ENCODE results near the gene GPR160. TPM values are rescaled to one million over a fixed set of nuclear protein-coding genes. Genes with fewer than 3 reads are reported as not detected.

GPR160 gene
- total and polyA plus RNA-seq, 2 experiments from 2014 or later, result 52.2 to 87.9 TPM

GRCh38 chr3:170132335-170132734, 94.5 kb downstream of the GPR160 start:
- no peak overlapping the region for H3K27ac ChIP-seq
- TF ChIP-seq EZH2phosphoT487 (IDR thresholded peaks at IDR 0.05; ENCODE audit: low read depth, severe bottlenecking, unreplicated experiment), result no peak
- TF ChIP-seq EZH2 (IDR thresholded peaks at IDR 0.05; ENCODE audit: borderline replicate concordance), result no peak
- TF ChIP-seq CTCF (IDR thresholded peaks at IDR 0.05; ENCODE audit: poor library complexity), result no peak
- WGBS (ENCODE audit: low lambda C conversion rate, missing lambda C conversion rate), result 96% methylated on average over 2 of the region's 2 CpGs
- H3K9me3 ChIP-seq (ENCODE audit: low read depth), result no peaks in the 10 kb centered on the region
- DNase-seq (ENCODE audit: low spot score), result no peak
- no peak overlapping the region for H3K4me2 ChIP-seq
- H3K79me2 ChIP-seq, result peaks cover 3% of the 10 kb centered on the region
- no peaks in the 10 kb centered on the region for H3K9me2 ChIP-seq (replicated peaks; ENCODE audit: insufficient read depth)
- no peak overlapping the region for H3K4me3 ChIP-seq
- H4K20me1 ChIP-seq (ENCODE audit: insufficient read depth, poor library complexity, severe bottlenecking), result peaks cover 3% of the 10 kb centered on the region
- no peaks in the 10 kb centered on the region for H3K4me1 ChIP-seq (ENCODE audit: insufficient read depth)
- H2AFZ ChIP-seq, result no peak overlapping the region
- H3K27me3 ChIP-seq, result no peaks in the 10 kb centered on the region
- H3K36me3 ChIP-seq (replicated peaks; ENCODE audit: insufficient read depth, low read depth), result no peaks in the 10 kb centered on the region

Small RNA genes lying within 50 kb of the gene (small RNA-seq; reads per million reads assigned to genes)
- not detected for gene RNU4-38P

Other genes with a start within 250 kb of the GPR160 start
- gene LRRIQ4, start 225.1 kb upstream of the GPR160 start, total RNA-seq, result not detected in 2 replicates
- not detected in 2 replicates for gene LRRIQ4, start 225.1 kb upstream of the GPR160 start, polyA plus RNA-seq
- gene LRRC34, start 225.1 kb upstream of the GPR160 start, total RNA-seq, result 0.97 and 1.0 TPM in 2 replicates
- gene LRRC34, start 225.1 kb upstream of the GPR160 start, polyA plus RNA-seq, result 0.50 TPM in 1 of 2 replicates, not detected in the other
- 6.1 and 6.5 TPM in 2 replicates for gene LRRC31, start 168.1 kb upstream of the GPR160 start, total RNA-seq
- 1.1 and 1.4 TPM in 2 replicates for gene LRRC31, start 168.1 kb upstream of the GPR160 start, polyA plus RNA-seq
- not detected in 2 replicates for gene SAMD7, start 126.4 kb upstream of the GPR160 start, total RNA-seq
- gene SAMD7, start 126.4 kb upstream of the GPR160 start, polyA plus RNA-seq, result not detected in 2 replicates
- gene SEC62, start 71.2 kb upstream of the GPR160 start, total RNA-seq, result 45.4 and 48.7 TPM in 2 replicates
- gene SEC62, start 71.2 kb upstream of the GPR160 start, polyA plus RNA-seq, result 138 and 147 TPM in 2 replicates
- 36.2 and 36.6 TPM in 2 replicates for gene PHC3, start 143.7 kb downstream of the GPR160 start, total RNA-seq
- 39.8 and 39.9 TPM in 2 replicates for gene PHC3, start 143.7 kb downstream of the GPR160 start, polyA plus RNA-seq
- gene PRKCI, start 184.4 kb downstream of the GPR160 start, total RNA-seq, result 47.3 and 51.8 TPM in 2 replicates
- 25.8 and 28.6 TPM in 2 replicates for gene PRKCI, start 184.4 kb downstream of the GPR160 start, polyA plus RNA-seq